Esophagus (tissue), 2 donors: ENCODE measurements around the gene RMP24.
A peak's percentile ranks its signal among the peaks of the same experiment; 100 is the strongest.
"Not testable (repeated sequence)": the region's sequence is repeated elsewhere in the genome, so short reads cannot be mapped to it uniquely, and the experiment has no call there.

ENCODE experiments used
- H3K27ac ChIP-seq, 2 donors: one replicate each; pipeline ENCODE4 v1.5.1; 2013; ENCODE audit warnings: low read depth in 2 of 2, mild to moderate bottlenecking in 2 of 2, inconsistent platforms in 1 of 2, low read length in 1 of 2, moderate library complexity in 1 of 2
- H3K27me3 ChIP-seq, 2 donors: one replicate each; pipeline ENCODE4 v1.6.1; 2013; ENCODE audit warnings: low read length in 2 of 2, control low read depth in 1 of 2, mild to moderate bottlenecking in 1 of 2; ENCODE audit not compliant: insufficient read depth in 2 of 2, control insufficient read depth in 1 of 2
- H3K36me3 ChIP-seq, 2 donors: one replicate each; pipeline ENCODE4 v1.6.1; 2013; ENCODE audit warnings: low read length in 1 of 2; ENCODE audit not compliant: control insufficient read depth in 2 of 2, insufficient read depth in 2 of 2
- H3K4me1 ChIP-seq, 2 donors: one replicate each; pipeline ENCODE4 v1.6.1; 2013; ENCODE audit warnings: low read length in 1 of 2; ENCODE audit not compliant: control insufficient read depth in 2 of 2, insufficient read depth in 2 of 2
- H3K4me3 ChIP-seq, 2 donors: one replicate each; pipeline ENCODE4 v1.5.1; 2013; ENCODE audit warnings: low read length in 2 of 2, mild to moderate bottlenecking in 2 of 2, low read depth in 1 of 2, moderate library complexity in 1 of 2
- H3K9me3 ChIP-seq, 2 donors: one replicate each; pipeline ENCODE4 v1.6.1; 2013; ENCODE audit warnings: mild to moderate bottlenecking in 2 of 2, low read depth in 1 of 2, low read length in 1 of 2, moderate library complexity in 1 of 2; ENCODE audit not compliant: control insufficient read depth in 2 of 2, insufficient read depth in 1 of 2
- WGBS, 2 donors: extraction: QIAGEN DNeasy Blood & Tissue Kit; methylation state at CpG; one replicate each; pipeline ENCODE4 v1.1.7; 2013; 5-methylcytosine and 5-hydroxymethylcytosine counted together
- donor health status: healthy with polysubstance abuse.
- donor health status: Bipolar disorder and iron deficiency.

Gene RMP24

GRCh38 chr18:35956226-35956625, 16.3 kb upstream of the RMP24 start:
- Histone ChIP-seq H3K36me3 (no peaks in the 10 kb centered on the region), H3K4me1 (no peaks in the 10 kb centered on the region), H3K27ac (no peak overlapping the region), H3K9me3 (peaks cover 0 to 2% of the 10 kb centered on the region in 2 donors), H3K27me3 (peaks cover 0 to 2% of the 10 kb centered on the region in 2 donors), H3K4me3 (no peak overlapping the region)
- WGBS, 2 donors, result 87% methylated on average over 3 of the region's 3 CpGs

GRCh38 chr18:35962320-35962719, 10.2 kb upstream of the RMP24 start:
- H3K9me3 ChIP-seq, result peaks cover 0 to 4% of the 10 kb centered on the region in 2 donors
- no peaks in the 10 kb centered on the region for H3K36me3 ChIP-seq
- no peak overlapping the region for H3K27ac ChIP-seq
- H3K4me3 ChIP-seq, result no peak overlapping the region
- H3K4me1 ChIP-seq, result no peaks in the 10 kb centered on the region
- H3K27me3 ChIP-seq, result no peaks in the 10 kb centered on the region
- 92 to 94% methylated on average over 2 of the region's 2 CpGs for WGBS, 2 donors

GRCh38 chr18:35964319-35964718, 8.2 kb upstream of the RMP24 start:
- no peak overlapping the region for H3K4me3 ChIP-seq
- no peaks in the 10 kb centered on the region for H3K27me3 ChIP-seq
- no peaks in the 10 kb centered on the region for H3K4me1 ChIP-seq
- no peaks in the 10 kb centered on the region for H3K36me3 ChIP-seq
- H3K27ac ChIP-seq, result no peak overlapping the region
- H3K9me3 ChIP-seq, result peaks cover 0 to 4% of the 10 kb centered on the region in 2 donors

- not testable (repeated sequence) for H3K27me3 ChIP-seq, H3K4me1 ChIP-seq, H3K36me3 ChIP-seq, H3K9me3 ChIP-seq, H3K4me3 ChIP-seq
- 70 to 72% methylated on average over 4 of the region's 4 CpGs for WGBS, 2 donors
- peak overlapping the region in 1 of 2 donors; percentile 7 for H3K27ac ChIP-seq
Measured at GRCh38 chr18:35967866-35968265, 4.6 kb upstream of the RMP24 start.

- Histone ChIP-seq H3K27me3 (no peaks in the 10 kb centered on the region), H3K4me1 (no peaks in the 10 kb centered on the region), H3K9me3 (peaks cover 0 to 2% of the 10 kb centered on the region in 2 donors), H3K36me3 (no peaks in the 10 kb centered on the region), H3K4me3 (no peak overlapping the region), H3K27ac (peak overlapping the region in 1 of 2 donors; percentile 7)
- 48 to 63% methylated on average over 9 of the region's 9 CpGs for WGBS, 2 donors
Measured at GRCh38 chr18:35968278-35968880, 4.1 kb upstream of the RMP24 start.

GRCh38 chr18:35969676-35970075, 2.8 kb upstream of the RMP24 start:
- Histone ChIP-seq H3K27me3 (no peaks in the 10 kb centered on the region), H3K4me1 (peaks cover 0 to 2% of the 10 kb centered on the region in 2 donors), H3K4me3 (no peak overlapping the region), H3K27ac (no peak overlapping the region), H3K36me3 (no peaks in the 10 kb centered on the region), H3K9me3 (peaks cover 0 to 2% of the 10 kb centered on the region in 2 donors)

GRCh38 chr18:35971661-35972196, 750 bp upstream of the RMP24 start:
- Histone ChIP-seq H3K4me1 (peaks cover 0 to 2% of the 10 kb centered on the region in 2 donors), H3K27ac (peak overlapping the region; percentile 96 to 98), H3K9me3 (peaks cover 0 to under 1% of the 10 kb centered on the region in 2 donors), H3K27me3 (no peaks in the 10 kb centered on the region), H3K36me3 (no peaks in the 10 kb centered on the region), H3K4me3 (peak overlapping the region; percentile 69 to 98)
- 16 to 20% methylated on average over 15 of the region's 15 CpGs for WGBS, 2 donors

GRCh38 chr18:35973650-35974049, 1.2 kb downstream of the RMP24 start:
- Histone ChIP-seq H3K4me3 (peak overlapping the region in 1 of 2 donors; percentile 98), H3K9me3 (no peaks in the 10 kb centered on the region), H3K27me3 (no peaks in the 10 kb centered on the region), H3K36me3 (peaks cover 3 to 7% of the 10 kb centered on the region in 2 donors), H3K27ac (no peak overlapping the region), H3K4me1 (peaks cover 0 to 2% of the 10 kb centered on the region in 2 donors)
- 88 to 91% methylated on average over 12 of the region's 12 CpGs for WGBS, 2 donors

GRCh38 chr18:35974181-35974580, 1.7 kb downstream of the RMP24 start:
- Histone ChIP-seq H3K36me3 (peaks cover 3 to 7% of the 10 kb centered on the region in 2 donors), H3K27ac (no peak overlapping the region), H3K27me3 (no peaks in the 10 kb centered on the region), H3K4me1 (peaks cover 0 to 2% of the 10 kb centered on the region in 2 donors), H3K4me3 (peak overlapping the region in 1 of 2 donors; percentile 98), H3K9me3 (no peaks in the 10 kb centered on the region)
- 72 to 76% methylated on average over 3 of the region's 3 CpGs for WGBS, 2 donors

GRCh38 chr18:35979112-35979511, 6.6 kb downstream of the RMP24 start:
- H3K36me3 ChIP-seq, result peaks cover 3 to 7% of the 10 kb centered on the region in 2 donors

More at GRCh38 chr18:35979112-35979511, 6.6 kb downstream of the RMP24 start:
- no peak overlapping the region for H3K27ac ChIP-seq
- H3K4me3 ChIP-seq, result no peak overlapping the region
- H3K27me3 ChIP-seq, result no peaks in the 10 kb centered on the region
- no peaks in the 10 kb centered on the region for H3K9me3 ChIP-seq
- no peaks in the 10 kb centered on the region for H3K4me1 ChIP-seq
